Neural cell (in vitro differentiated cells): ENCODE data around the gene PGS1. TPM values are rescaled to one million over a fixed set of nuclear protein-coding genes. Genes with fewer than 3 reads are reported as not detected.

Experiments
- H2AFZ ChIP-seq: fragments of 200-600, 300-800 bp; sonication (generic), shearing (Covaris generic); 2 replicates; pipeline ENCODE4 v1.6.0; 2014; ENCODE audit warnings: low read depth, mild to moderate bottlenecking, antibody characterized with exemption, low read length, moderate library complexity
- H3F3A ChIP-seq: fragments of 200-600 bp; shearing (Covaris generic); 2 replicates; pipeline ENCODE4 v1.6.1; 2016; ENCODE audit warnings: mild to moderate bottlenecking, moderate library complexity, mixed read lengths, antibody characterized with exemption, low read length; ENCODE audit not compliant: insufficient read depth, poor library complexity, severe bottlenecking
- H3K27ac ChIP-seq: fragments of 200-600, 300-800 bp; sonication (generic), shearing (Covaris generic); 2 replicates; pipeline ENCODE4 v1.5.1; 2014; ENCODE audit warnings: mild to moderate bottlenecking, low read length, moderate library complexity
- H3K27me3 ChIP-seq: fragments of 300-800, 200-600 bp; sonication (generic), shearing (Covaris generic); 2 replicates; pipeline ENCODE4 v1.6.0; 2014; ENCODE audit warnings: mild to moderate bottlenecking, low read depth, low read length, moderate library complexity; ENCODE audit not compliant: insufficient read depth
- H3K36me3 ChIP-seq: fragments of 300-800, 200-600 bp; sonication (generic), shearing (Covaris generic); 2 replicates; pipeline ENCODE4 v1.5.1; 2014; ENCODE audit warnings: mild to moderate bottlenecking, antibody characterized with exemption, low read length, moderate library complexity; ENCODE audit not compliant: insufficient read depth
- H3K4me2 ChIP-seq: fragments of 300-800, 200-600 bp; sonication (generic), shearing (Covaris generic); 2 replicates; pipeline ENCODE4 v1.6.0; 2014; ENCODE audit warnings: mild to moderate bottlenecking, low read length
- H3K4me3 ChIP-seq: fragments of 300-800, 200-600 bp; sonication (generic), shearing (Covaris generic); 2 replicates; pipeline ENCODE4 v1.5.1; 2014; ENCODE audit warnings: mild to moderate bottlenecking, low read length, moderate library complexity
- H3K79me2 ChIP-seq: fragments of 200-600 bp; shearing (Covaris generic); replicated peaks from 2 replicates; pipeline ENCODE4 v1.6.0; 2014; ENCODE audit warnings: mild to moderate bottlenecking, low read length, moderate library complexity; ENCODE audit not compliant: insufficient read depth
- H3K9ac ChIP-seq: fragments of 300-800, 200-600 bp; sonication (generic), shearing (Covaris generic); 2 replicates; pipeline ENCODE4 v1.6.1; 2016; ENCODE audit warnings: mild to moderate bottlenecking, low read length, mixed read lengths
- H3K9me2 ChIP-seq: fragments of 200-600 bp; shearing (Covaris generic); 2 replicates; pipeline ENCODE4 v1.6.1; 2016; ENCODE audit warnings: mild to moderate bottlenecking, low read length, mixed read lengths; ENCODE audit not compliant: insufficient read depth
- H3K9me3 ChIP-seq: fragments of 200-600, 300-800 bp; sonication (generic), shearing (Covaris generic); 2 replicates; pipeline ENCODE4 v1.6.1; 2016; ENCODE audit warnings: mild to moderate bottlenecking, mixed run types, low read length, moderate library complexity, mixed read lengths
- H4K20me1 ChIP-seq: fragments of 200-600 bp; shearing (Covaris generic); 2 replicates; pipeline ENCODE4 v1.6.1; 2016; ENCODE audit warnings: mild to moderate bottlenecking, mixed run types; ENCODE audit not compliant: insufficient read depth
- EP300 ChIP-seq: fragments of 450-650 bp; conservative IDR thresholded peaks from 2 replicates; pipeline ENCODE4 v1.6.1; 2014; ENCODE audit warnings: antibody characterized with exemption, mild to moderate bottlenecking, moderate library complexity; ENCODE audit not compliant: poor library complexity, severe bottlenecking
- EZH2 ChIP-seq: fragments of 200-600, 300-800 bp; shearing (Covaris generic), sonication (generic); IDR thresholded peaks from 2 replicates; pipeline ENCODE4 v1.6.1; 2014; ENCODE audit warnings: antibody characterized with exemption, low read length, borderline replicate concordance, mild to moderate bottlenecking; ENCODE audit not compliant: insufficient read depth, poor library complexity, severe bottlenecking
- MXI1 ChIP-seq: fragments of 450-650 bp; conservative IDR thresholded peaks from 2 replicates; pipeline ENCODE4 v1.6.1; 2014; ENCODE audit warnings: antibody characterized with exemption, mild to moderate bottlenecking; ENCODE audit not compliant: poor library complexity, severe bottlenecking
- POLR2AphosphoS5 ChIP-seq: IDR thresholded peaks from 2 replicates; pipeline ENCODE4 v1.6.1; 2012
- RAD21 ChIP-seq: fragments of 450-650 bp; conservative IDR thresholded peaks from 2 replicates; pipeline ENCODE4 v1.6.1; 2014; ENCODE audit warnings: antibody characterized with exemption, mild to moderate bottlenecking, moderate library complexity
- SMC3 ChIP-seq: fragments of 450-650 bp; conservative IDR thresholded peaks from 2 replicates; pipeline ENCODE4 v1.6.1; 2014; ENCODE audit warnings: antibody characterized with exemption, mild to moderate bottlenecking, moderate library complexity; ENCODE audit not compliant: poor library complexity
- TAF1 ChIP-seq: IDR thresholded peaks from 2 replicates; pipeline ENCODE4 v1.6.1; 2012; ENCODE audit warnings: low read depth
- polyA minus RNA-seq: library from RNA; depleted of rRNA, polyadenylated mRNA; stranded (reverse); fragments of >200 nt; gene quantifications from 2 replicates; pipeline ENCODE4 v1.2.3, GENCODE V29; 2014
- polyA plus RNA-seq: library from polyadenylated mRNA; depleted of rRNA; stranded (reverse); fragments of >200 nt; gene quantifications from 2 replicates; pipeline ENCODE4 v1.2.3, GENCODE V29; 2014
- TF ChIP-seq, protein P1 (sequence below): IDR thresholded peaks from 2 replicates; pipeline ENCODE4 v1.6.1; 2012; ENCODE audit warnings: borderline replicate concordance
- TF ChIP-seq, protein P2 (sequence below): fragments of 450-650 bp; IDR thresholded peaks from 2 replicates; pipeline ENCODE4 v1.5.1; 2014; ENCODE audit warnings: antibody characterized with exemption, mild to moderate bottlenecking, moderate library complexity; ENCODE audit not compliant: poor library complexity, severe bottlenecking

The PGS1 gene, protein sequence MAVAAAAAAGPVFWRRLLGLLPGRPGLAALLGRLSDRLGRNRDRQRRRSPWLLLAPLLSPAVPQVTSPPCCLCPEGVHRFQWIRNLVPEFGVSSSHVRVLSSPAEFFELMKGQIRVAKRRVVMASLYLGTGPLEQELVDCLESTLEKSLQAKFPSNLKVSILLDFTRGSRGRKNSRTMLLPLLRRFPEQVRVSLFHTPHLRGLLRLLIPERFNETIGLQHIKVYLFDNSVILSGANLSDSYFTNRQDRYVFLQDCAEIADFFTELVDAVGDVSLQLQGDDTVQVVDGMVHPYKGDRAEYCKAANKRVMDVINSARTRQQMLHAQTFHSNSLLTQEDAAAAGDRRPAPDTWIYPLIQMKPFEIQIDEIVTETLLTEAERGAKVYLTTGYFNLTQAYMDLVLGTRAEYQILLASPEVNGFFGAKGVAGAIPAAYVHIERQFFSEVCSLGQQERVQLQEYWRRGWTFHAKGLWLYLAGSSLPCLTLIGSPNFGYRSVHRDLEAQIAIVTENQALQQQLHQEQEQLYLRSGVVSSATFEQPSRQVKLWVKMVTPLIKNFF
- polyA plus RNA-seq (65.7 and 81.8 TPM in 2 replicates), polyA minus RNA-seq (61.6 and 64.1 TPM in 2 replicates)

DNA sequence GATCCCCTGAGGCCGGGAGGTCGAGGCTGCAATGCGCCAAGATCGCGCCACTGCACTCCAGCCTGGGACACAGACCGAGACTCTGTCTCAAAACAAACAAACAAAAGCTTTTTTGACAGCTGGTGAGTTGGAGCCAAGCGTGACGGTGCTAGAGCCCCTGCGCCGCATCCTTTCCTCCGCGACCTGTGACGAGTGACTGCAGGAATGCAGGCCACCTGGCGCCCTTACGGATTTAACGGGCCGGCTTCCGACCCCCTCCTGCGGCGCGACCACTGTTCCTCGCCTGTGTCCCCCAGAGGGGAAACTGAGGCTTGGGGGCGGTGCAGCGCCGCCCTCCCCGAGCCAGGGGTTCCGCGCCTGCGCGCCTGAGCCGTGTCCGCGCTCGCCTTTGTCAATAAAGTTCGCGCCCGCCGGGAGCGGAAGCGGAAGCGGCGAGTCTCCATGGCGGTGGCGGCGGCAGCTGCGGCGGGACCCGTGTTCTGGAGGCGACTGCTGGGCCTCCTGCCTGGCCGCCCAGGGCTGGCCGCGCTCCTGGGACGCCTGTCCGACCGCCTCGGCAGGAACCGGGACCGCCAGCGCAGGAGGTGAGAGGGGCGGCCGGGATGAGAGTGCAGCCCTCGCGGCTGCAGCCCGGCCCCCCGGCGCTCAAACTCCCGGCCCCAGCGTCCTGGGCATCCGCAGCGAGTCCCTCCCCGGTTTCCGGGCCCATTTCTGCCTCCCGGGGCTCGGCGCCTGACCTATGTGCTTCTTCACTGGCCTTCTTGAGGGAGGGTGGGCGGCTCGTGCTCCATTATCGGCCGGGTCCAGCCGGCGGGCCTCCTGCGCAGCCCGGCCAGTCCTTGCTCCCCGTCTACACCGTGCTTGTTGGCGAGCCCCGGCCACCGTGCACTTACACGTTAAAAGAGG is at the start of gene PGS1:
PGS1 (plus strand) TSS at position 425 of the 906 bp plus-strand sequence; CDS start at position 442, 17 bp downstream.
- Histone ChIP-seq H3K27ac (peak within 1 kb of the TSS; percentile 18), H3K4me3 (peak within 1 kb of the TSS; percentile 90), H3K4me2 (peak within 1 kb of the TSS; percentile 72), H2AFZ (peak within 1 kb of the TSS; percentile 79), H3F3A (no peaks in the 10 kb centered on the region), H3K27me3 (no peaks in the 10 kb centered on the region), H3K79me2 (peaks cover 40% of the 10 kb centered on the region), H4K20me1 (no peaks in the 10 kb centered on the region), H3K9me2 (no peaks in the 10 kb centered on the region), H3K9me3 (no peaks in the 10 kb centered on the region), H3K36me3 (no peaks in the 10 kb centered on the region), H3K9ac (peak within 1 kb of the TSS; percentile 80)
- TF ChIP-seq EP300 (peak; percentile 72), POLR2AphosphoS5 (peak; percentile 91), TAF1 (no peak), RAD21 (no peak), MXI1 (peak; percentile 93), SMC3 (peak; percentile 39), EZH2 (no peak)
- TF ChIP-seq, protein P1, sequence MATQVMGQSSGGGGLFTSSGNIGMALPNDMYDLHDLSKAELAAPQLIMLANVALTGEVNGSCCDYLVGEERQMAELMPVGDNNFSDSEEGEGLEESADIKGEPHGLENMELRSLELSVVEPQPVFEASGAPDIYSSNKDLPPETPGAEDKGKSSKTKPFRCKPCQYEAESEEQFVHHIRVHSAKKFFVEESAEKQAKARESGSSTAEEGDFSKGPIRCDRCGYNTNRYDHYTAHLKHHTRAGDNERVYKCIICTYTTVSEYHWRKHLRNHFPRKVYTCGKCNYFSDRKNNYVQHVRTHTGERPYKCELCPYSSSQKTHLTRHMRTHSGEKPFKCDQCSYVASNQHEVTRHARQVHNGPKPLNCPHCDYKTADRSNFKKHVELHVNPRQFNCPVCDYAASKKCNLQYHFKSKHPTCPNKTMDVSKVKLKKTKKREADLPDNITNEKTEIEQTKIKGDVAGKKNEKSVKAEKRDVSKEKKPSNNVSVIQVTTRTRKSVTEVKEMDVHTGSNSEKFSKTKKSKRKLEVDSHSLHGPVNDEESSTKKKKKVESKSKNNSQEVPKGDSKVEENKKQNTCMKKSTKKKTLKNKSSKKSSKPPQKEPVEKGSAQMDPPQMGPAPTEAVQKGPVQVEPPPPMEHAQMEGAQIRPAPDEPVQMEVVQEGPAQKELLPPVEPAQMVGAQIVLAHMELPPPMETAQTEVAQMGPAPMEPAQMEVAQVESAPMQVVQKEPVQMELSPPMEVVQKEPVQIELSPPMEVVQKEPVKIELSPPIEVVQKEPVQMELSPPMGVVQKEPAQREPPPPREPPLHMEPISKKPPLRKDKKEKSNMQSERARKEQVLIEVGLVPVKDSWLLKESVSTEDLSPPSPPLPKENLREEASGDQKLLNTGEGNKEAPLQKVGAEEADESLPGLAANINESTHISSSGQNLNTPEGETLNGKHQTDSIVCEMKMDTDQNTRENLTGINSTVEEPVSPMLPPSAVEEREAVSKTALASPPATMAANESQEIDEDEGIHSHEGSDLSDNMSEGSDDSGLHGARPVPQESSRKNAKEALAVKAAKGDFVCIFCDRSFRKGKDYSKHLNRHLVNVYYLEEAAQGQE = peak; percentile 32
- TF ChIP-seq, protein P2, sequence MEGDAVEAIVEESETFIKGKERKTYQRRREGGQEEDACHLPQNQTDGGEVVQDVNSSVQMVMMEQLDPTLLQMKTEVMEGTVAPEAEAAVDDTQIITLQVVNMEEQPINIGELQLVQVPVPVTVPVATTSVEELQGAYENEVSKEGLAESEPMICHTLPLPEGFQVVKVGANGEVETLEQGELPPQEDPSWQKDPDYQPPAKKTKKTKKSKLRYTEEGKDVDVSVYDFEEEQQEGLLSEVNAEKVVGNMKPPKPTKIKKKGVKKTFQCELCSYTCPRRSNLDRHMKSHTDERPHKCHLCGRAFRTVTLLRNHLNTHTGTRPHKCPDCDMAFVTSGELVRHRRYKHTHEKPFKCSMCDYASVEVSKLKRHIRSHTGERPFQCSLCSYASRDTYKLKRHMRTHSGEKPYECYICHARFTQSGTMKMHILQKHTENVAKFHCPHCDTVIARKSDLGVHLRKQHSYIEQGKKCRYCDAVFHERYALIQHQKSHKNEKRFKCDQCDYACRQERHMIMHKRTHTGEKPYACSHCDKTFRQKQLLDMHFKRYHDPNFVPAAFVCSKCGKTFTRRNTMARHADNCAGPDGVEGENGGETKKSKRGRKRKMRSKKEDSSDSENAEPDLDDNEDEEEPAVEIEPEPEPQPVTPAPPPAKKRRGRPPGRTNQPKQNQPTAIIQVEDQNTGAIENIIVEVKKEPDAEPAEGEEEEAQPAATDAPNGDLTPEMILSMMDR = peak; percentile 25
